SU-DHL-6 (cell line): ENCODE results near the gene TBCCD1.

Source experiments
- H2AFZ ChIP-seq: fragments of 200-600 bp; sonication (generic); 2 replicates; pipeline ENCODE4 v1.6.1; 2014; ENCODE audit warnings: low read depth, mild to moderate bottlenecking, moderate library complexity, mixed read lengths, antibody characterized with exemption, low read length; ENCODE audit not compliant: severe bottlenecking
- H3F3A ChIP-seq: fragments of 200-600 bp; shearing (Covaris generic); 2 replicates; pipeline ENCODE4 v1.6.0; 2016; ENCODE audit warnings: antibody characterized with exemption, mild to moderate bottlenecking; ENCODE audit not compliant: insufficient read depth
- H3K27ac ChIP-seq: fragments of 200-600 bp; sonication (generic); 2 replicates; pipeline ENCODE4 v1.5.1; 2016; ENCODE audit warnings: low read depth, mild to moderate bottlenecking, low read length, moderate library complexity, mixed read lengths
- H3K27me3 ChIP-seq: fragments of 200-600 bp; sonication (generic), shearing (Covaris generic); 2 replicates; pipeline ENCODE4 v1.6.0; 2014; ENCODE audit warnings: mild to moderate bottlenecking, low read length
- H3K36me3 ChIP-seq: fragments of 200-600 bp; sonication (generic); 2 replicates; pipeline ENCODE4 v1.6.1; 2014; ENCODE audit warnings: mild to moderate bottlenecking, low read length, mixed read lengths
- H3K4me2 ChIP-seq: fragments of 300-600, 200-600 bp; shearing (Covaris generic), sonication (generic); 2 replicates; pipeline ENCODE4 v1.6.0; 2014; ENCODE audit warnings: low read length, low read depth, mild to moderate bottlenecking; ENCODE audit not compliant: poor library complexity, severe bottlenecking
- H3K4me3 ChIP-seq: fragments of 200-600 bp; sonication (generic); 2 replicates; pipeline ENCODE4 v1.5.1; 2014; ENCODE audit warnings: antibody characterized with exemption, low read length, mild to moderate bottlenecking, mixed read lengths; ENCODE audit not compliant: insufficient read depth, poor library complexity, severe bottlenecking
- H3K79me2 ChIP-seq: fragments of 200-600 bp; sonication (generic); 2 replicates; pipeline ENCODE4 v1.6.1; 2014; ENCODE audit warnings: mild to moderate bottlenecking, low read length, moderate library complexity; ENCODE audit not compliant: insufficient read depth
- H3K9ac ChIP-seq: fragments of 200-600 bp; sonication (generic); 2 replicates; pipeline ENCODE4 v1.7.0; 2014; ENCODE audit warnings: mild to moderate bottlenecking, low read length
- H3K9me2 ChIP-seq: fragments of 200-600 bp; sonication (generic); replicated peaks from 2 replicates; pipeline ENCODE4 v1.6.1; 2014; ENCODE audit warnings: low read length; ENCODE audit not compliant: insufficient read depth
- H3K9me3 ChIP-seq: fragments of 200-600 bp; sonication (generic); 2 replicates; pipeline ENCODE4 v1.6.1; 2014; ENCODE audit warnings: low read length, mixed read lengths; ENCODE audit not compliant: insufficient read depth
- H4K20me1 ChIP-seq: fragments of 200-600 bp; sonication (generic); 2 replicates; pipeline ENCODE4 v1.6.1; 2014; ENCODE audit warnings: low read depth, mild to moderate bottlenecking, antibody characterized with exemption, low read length, moderate library complexity, mixed read lengths
- EZH2phosphoT487 ChIP-seq: fragments of 200-600 bp; sonication (generic), shearing (Covaris generic); conservative IDR thresholded peaks from 2 replicates; pipeline ENCODE4 v1.6.1; 2018; ENCODE audit warnings: mild to moderate bottlenecking, antibody characterized with exemption, low read length, moderate library complexity, mixed read lengths
- TF ChIP-seq, protein P1 (sequence below): fragments of 200-600 bp; sonication (generic); IDR thresholded peaks from one replicate; pipeline ENCODE4 v1.5.1; 2017; ENCODE audit warnings: antibody characterized with exemption, mild to moderate bottlenecking, low read length, moderate library complexity; ENCODE audit not compliant: insufficient read depth, poor library complexity, severe bottlenecking

The TBCCD1 gene

GRCh38 chr3:186551387-186551786, 15.8 kb downstream of the TBCCD1 start:
- Histone ChIP-seq H3K9me2 (no peaks in the 10 kb centered on the region), H3K27me3 (no peaks in the 10 kb centered on the region), H2AFZ (no peak overlapping the region), H3K4me3 (no peak overlapping the region), H3K27ac (no peak overlapping the region), H3K4me2 (no peak overlapping the region), H3K79me2 (no peaks in the 10 kb centered on the region), H3F3A (no peaks in the 10 kb centered on the region), H4K20me1 (no peaks in the 10 kb centered on the region), H3K9ac (no peak overlapping the region), H3K36me3 (peaks cover 34% of the 10 kb centered on the region; the same call in 1 of the 2 replicates), H3K9me3 (no peaks in the 10 kb centered on the region)
- no peak for TF ChIP-seq EZH2phosphoT487
- TF ChIP-seq, protein P1, sequence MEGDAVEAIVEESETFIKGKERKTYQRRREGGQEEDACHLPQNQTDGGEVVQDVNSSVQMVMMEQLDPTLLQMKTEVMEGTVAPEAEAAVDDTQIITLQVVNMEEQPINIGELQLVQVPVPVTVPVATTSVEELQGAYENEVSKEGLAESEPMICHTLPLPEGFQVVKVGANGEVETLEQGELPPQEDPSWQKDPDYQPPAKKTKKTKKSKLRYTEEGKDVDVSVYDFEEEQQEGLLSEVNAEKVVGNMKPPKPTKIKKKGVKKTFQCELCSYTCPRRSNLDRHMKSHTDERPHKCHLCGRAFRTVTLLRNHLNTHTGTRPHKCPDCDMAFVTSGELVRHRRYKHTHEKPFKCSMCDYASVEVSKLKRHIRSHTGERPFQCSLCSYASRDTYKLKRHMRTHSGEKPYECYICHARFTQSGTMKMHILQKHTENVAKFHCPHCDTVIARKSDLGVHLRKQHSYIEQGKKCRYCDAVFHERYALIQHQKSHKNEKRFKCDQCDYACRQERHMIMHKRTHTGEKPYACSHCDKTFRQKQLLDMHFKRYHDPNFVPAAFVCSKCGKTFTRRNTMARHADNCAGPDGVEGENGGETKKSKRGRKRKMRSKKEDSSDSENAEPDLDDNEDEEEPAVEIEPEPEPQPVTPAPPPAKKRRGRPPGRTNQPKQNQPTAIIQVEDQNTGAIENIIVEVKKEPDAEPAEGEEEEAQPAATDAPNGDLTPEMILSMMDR, result no peak

GRCh38 chr3:186549497-186549896, 17.6 kb downstream of the TBCCD1 start:
- Histone ChIP-seq H3K9me3 (no peaks in the 10 kb centered on the region), H2AFZ (no peak overlapping the region), H3K36me3 (peaks cover 35% of the 10 kb centered on the region; the same call in 1 of the 2 replicates), H3K4me2 (no peak overlapping the region), H3K4me3 (no peak overlapping the region), H3K79me2 (no peaks in the 10 kb centered on the region), H3K9me2 (no peaks in the 10 kb centered on the region), H3F3A (no peaks in the 10 kb centered on the region), H3K9ac (no peak overlapping the region), H4K20me1 (no peaks in the 10 kb centered on the region), H3K27ac (no peak overlapping the region), H3K27me3 (no peaks in the 10 kb centered on the region)
- TF ChIP-seq, protein P1, result no peak
- no peak for TF ChIP-seq EZH2phosphoT487

- Histone ChIP-seq H3K4me2 (no peak within 1 kb of the TSS), H3K36me3 (peaks cover 24% of the 10 kb centered on the region; the same call in 1 of the 2 replicates), H2AFZ (no peak within 1 kb of the TSS), H3K9me2 (no peaks in the 10 kb centered on the region), H3F3A (0 out of 2 replicates have a peak, but pooled peaks cover 4% of the 10 kb centered on the region), H3K9me3 (no peaks in the 10 kb centered on the region), H3K27me3 (no peaks in the 10 kb centered on the region), H3K9ac (no peak within 1 kb of the TSS), H4K20me1 (no peaks in the 10 kb centered on the region), H3K79me2 (no peaks in the 10 kb centered on the region), H3K27ac (no peak within 1 kb of the TSS), H3K4me3 (no peak within 1 kb of the TSS)
- TF ChIP-seq, protein P1, result no peak
- no peak for TF ChIP-seq EZH2phosphoT487
Measured at GRCh38 chr3:186544281-186544680, 22.9 kb downstream of the TBCCD1 start, which contains the start of gene CRYGS. Gene CRYGS (minus strand): TSS chr3:186544380. CDS start chr3:186544326, 54 bp downstream.
